Stomach (tissue), 4 donors: ENCODE data around the gene ZNF709.

Experiments
- POLR2AphosphoS5 ChIP-seq, 3 donors: sonication (generic); formaldehyde crosslinking; IDR thresholded peaks; one replicate each; pipeline ENCODE4 v1.6.1; 2016; ENCODE audit warnings: antibody characterized with exemption in 3 of 3
- TF ChIP-seq, protein P1 (sequence below), 7 experiments: fragments of 450-650 bp in 4 of 7; fragments of 200-600 bp in 3 of 7; sonication (generic) in 3 of 7; IDR thresholded peaks; one replicate each; pipeline ENCODE4 v1.5.1; 2016 to 2019; ENCODE audit warnings: antibody characterized with exemption in 7 of 7, control low read depth in 2 of 7, mild to moderate bottlenecking in 1 of 7

- no peak for TF ChIP-seq POLR2AphosphoS5 (IDR thresholded peaks at IDR 0.05)
- TF ChIP-seq, protein P1, sequence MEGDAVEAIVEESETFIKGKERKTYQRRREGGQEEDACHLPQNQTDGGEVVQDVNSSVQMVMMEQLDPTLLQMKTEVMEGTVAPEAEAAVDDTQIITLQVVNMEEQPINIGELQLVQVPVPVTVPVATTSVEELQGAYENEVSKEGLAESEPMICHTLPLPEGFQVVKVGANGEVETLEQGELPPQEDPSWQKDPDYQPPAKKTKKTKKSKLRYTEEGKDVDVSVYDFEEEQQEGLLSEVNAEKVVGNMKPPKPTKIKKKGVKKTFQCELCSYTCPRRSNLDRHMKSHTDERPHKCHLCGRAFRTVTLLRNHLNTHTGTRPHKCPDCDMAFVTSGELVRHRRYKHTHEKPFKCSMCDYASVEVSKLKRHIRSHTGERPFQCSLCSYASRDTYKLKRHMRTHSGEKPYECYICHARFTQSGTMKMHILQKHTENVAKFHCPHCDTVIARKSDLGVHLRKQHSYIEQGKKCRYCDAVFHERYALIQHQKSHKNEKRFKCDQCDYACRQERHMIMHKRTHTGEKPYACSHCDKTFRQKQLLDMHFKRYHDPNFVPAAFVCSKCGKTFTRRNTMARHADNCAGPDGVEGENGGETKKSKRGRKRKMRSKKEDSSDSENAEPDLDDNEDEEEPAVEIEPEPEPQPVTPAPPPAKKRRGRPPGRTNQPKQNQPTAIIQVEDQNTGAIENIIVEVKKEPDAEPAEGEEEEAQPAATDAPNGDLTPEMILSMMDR (IDR thresholded peaks at IDR 0.05): no peak
These were observed 72.7 kb downstream of the ZNF709 start for GRCh38 chr19:12411893-12412292.
